ENCODE results near the gene GRIA3. TPM values are rescaled to one million over a fixed set of nuclear protein-coding genes. Genes with fewer than 3 reads are reported as not detected.

GRIA3 gene
- total RNA-seq, 4 donors from 2014 or later: 7.4 to 13.8 (median 12.4) TPM; not detected in 1

DNA sequence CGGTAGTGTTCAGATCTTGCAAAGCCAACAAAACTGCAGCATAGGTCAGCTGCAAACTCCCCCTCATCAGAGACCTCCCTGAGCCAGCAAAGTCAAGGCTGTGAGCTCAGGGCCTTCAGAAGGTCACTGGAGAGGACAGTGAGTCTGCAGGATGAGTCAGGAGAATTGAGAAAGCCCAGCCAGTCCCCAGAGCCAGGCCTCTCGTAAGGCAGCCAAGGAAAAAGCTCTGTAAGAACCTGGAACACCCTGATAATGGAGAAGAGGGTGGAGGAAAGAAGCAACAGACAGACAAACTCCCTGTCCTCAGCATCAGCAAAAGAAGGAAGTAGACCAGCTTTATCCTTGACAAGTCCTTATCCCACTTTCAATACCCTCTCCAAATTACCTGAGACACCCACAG, 33.0 kb downstream of the GRIA3 start:
- H3K27ac ChIP-seq: no peak overlapping the region
- H3K4me3 ChIP-seq: no peak overlapping the region
- intact Hi-C loops (cut with DNase I; ENCODE audit: low total_unique reads): no loop called here
- no peaks in the 10 kb centered on the region for H3K27me3 ChIP-seq
- H3K9me3 ChIP-seq: no peaks in the 10 kb centered on the region
- no peaks in the 10 kb centered on the region for H3K4me1 ChIP-seq
- no peaks in the 10 kb centered on the region for H3K36me3 ChIP-seq
- TF ChIP-seq, protein P1, sequence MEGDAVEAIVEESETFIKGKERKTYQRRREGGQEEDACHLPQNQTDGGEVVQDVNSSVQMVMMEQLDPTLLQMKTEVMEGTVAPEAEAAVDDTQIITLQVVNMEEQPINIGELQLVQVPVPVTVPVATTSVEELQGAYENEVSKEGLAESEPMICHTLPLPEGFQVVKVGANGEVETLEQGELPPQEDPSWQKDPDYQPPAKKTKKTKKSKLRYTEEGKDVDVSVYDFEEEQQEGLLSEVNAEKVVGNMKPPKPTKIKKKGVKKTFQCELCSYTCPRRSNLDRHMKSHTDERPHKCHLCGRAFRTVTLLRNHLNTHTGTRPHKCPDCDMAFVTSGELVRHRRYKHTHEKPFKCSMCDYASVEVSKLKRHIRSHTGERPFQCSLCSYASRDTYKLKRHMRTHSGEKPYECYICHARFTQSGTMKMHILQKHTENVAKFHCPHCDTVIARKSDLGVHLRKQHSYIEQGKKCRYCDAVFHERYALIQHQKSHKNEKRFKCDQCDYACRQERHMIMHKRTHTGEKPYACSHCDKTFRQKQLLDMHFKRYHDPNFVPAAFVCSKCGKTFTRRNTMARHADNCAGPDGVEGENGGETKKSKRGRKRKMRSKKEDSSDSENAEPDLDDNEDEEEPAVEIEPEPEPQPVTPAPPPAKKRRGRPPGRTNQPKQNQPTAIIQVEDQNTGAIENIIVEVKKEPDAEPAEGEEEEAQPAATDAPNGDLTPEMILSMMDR (IDR thresholded peaks at IDR 0.05): no peak
- TF ChIP-seq POLR2A (IDR thresholded peaks at IDR 0.05): no peak
- peak in 1 of 2 donors; percentile 47 for DNase-seq

DNA sequence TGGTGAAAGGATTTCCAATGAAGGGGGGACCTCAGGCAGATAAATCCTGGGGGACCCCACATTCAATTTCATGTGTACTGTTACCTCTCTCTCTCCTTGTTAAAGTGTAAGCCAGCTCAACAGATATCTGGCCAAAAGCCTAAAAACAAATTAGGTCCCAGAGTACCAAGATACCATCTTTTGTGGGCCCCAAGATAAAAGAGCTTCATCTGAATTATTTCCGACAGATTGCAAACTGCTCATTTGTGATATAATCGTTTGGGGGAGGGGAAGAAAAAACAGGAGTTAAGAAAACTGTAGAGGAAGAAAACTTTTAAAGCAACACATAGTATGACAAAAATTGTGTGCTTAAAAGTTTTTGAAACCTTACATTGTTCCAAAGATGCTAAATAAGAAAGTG, 33.6 kb downstream of the GRIA3 start:
- H3K9me3 ChIP-seq: no peaks in the 10 kb centered on the region
- no peaks in the 10 kb centered on the region for H3K27me3 ChIP-seq
- no peak for DNase-seq
- H3K27ac ChIP-seq: no peak overlapping the region
- no peak overlapping the region for H3K4me3 ChIP-seq
- no peak for TF ChIP-seq POLR2A (IDR thresholded peaks at IDR 0.05)
- TF ChIP-seq, protein P1 (IDR thresholded peaks at IDR 0.05): no peak
- H3K36me3 ChIP-seq: no peaks in the 10 kb centered on the region
- intact Hi-C loops (cut with DNase I; ENCODE audit: low total_unique reads): no loop called here
- H3K4me1 ChIP-seq: no peaks in the 10 kb centered on the region

DNA sequence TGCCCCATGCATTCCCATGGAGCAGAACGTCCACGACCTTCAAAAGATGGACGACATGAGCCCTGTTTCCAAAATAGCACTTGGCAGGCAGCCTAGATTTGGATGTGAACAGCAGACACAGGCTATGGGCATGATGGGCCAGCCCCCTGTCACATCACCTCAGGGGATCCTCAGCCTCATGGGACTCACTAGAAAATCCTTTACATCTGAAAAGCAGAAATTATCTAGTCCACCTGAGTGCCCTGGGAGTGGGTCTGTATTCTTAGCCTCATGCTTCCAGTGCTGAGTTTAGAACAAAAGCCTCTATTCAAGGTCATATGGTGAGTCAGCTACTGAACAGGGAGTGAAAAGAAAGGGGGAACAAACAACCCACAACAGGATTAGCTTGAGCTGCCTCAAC, 35.8 kb downstream of the GRIA3 start:
- Histone ChIP-seq H3K27me3 (no peaks in the 10 kb centered on the region), H3K4me1 (no peaks in the 10 kb centered on the region), H3K27ac (no peak overlapping the region), H3K4me3 (no peak overlapping the region), H3K36me3 (no peaks in the 10 kb centered on the region), H3K9me3 (no peaks in the 10 kb centered on the region)
- no peak for DNase-seq
- TF ChIP-seq, protein P1 (IDR thresholded peaks at IDR 0.05): no peak
- TF ChIP-seq POLR2A (IDR thresholded peaks at IDR 0.05): no peak
- intact Hi-C loops (cut with DNase I; ENCODE audit: low total_unique reads): no loop called here

DNA sequence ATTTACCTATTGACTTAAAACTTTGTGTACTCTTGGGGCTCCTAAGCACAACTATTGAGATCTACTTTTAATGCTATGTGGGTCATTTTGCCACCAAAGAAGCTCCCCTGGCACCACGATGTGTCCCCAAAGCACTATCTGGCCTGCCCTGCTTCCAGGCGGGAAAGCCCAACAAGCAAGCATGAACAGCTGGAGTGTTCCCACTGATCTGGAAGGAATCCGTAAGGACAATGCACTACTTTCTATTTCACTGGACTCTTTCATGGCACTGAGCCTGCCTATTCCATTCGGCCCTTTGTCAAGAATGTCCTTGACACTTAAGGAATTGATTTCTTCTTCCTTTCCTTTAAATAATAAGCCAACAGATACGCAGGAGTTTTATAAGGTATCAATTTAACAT, 38.8 kb downstream of the GRIA3 start:
- Histone ChIP-seq H3K4me3 (no peak overlapping the region), H3K27me3 (no peaks in the 10 kb centered on the region), H3K36me3 (no peaks in the 10 kb centered on the region), H3K9me3 (no peaks in the 10 kb centered on the region), H3K4me1 (no peaks in the 10 kb centered on the region), H3K27ac (no peak overlapping the region)
- TF ChIP-seq, protein P1 (IDR thresholded peaks at IDR 0.05): no peak
- TF ChIP-seq POLR2A (IDR thresholded peaks at IDR 0.05): no peak
- intact Hi-C loops (cut with DNase I; ENCODE audit: low total_unique reads): no loop called here
- no peak for DNase-seq

DNA sequence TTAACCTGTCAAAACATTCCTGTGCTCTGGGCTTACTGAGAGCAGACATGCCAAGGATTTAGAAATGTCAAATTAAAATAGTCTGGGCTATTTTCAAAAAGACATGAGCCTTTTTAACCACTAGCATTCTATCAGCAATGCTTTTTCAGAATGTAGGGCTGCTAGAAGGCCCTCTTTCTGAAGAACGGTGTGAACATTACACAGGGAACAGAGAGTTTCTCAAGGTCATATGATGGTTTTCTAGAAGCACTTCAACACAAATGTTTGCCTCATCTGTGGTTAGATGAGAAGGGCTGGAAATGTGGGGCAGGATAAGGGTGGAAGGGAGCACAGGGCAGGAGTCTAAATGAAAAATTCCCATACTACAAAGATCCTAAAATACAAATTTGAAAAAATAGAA, 39.3 kb downstream of the GRIA3 start:
- TF ChIP-seq POLR2A (IDR thresholded peaks at IDR 0.05): no peak
- TF ChIP-seq, protein P1 (IDR thresholded peaks at IDR 0.05): no peak
- intact Hi-C loops (cut with DNase I; ENCODE audit: low total_unique reads): no loop called here
- Histone ChIP-seq H3K27ac (no peak overlapping the region), H3K27me3 (no peaks in the 10 kb centered on the region), H3K9me3 (no peaks in the 10 kb centered on the region), H3K4me3 (no peak overlapping the region), H3K36me3 (no peaks in the 10 kb centered on the region), H3K4me1 (no peaks in the 10 kb centered on the region)
- DNase-seq: no peak

Measured in uterus (tissue), 4 donors.